Measurements from ENCODE around the gene C7orf57.
"Not testable (repeated sequence)": the region's sequence is repeated elsewhere in the genome, so short reads cannot be mapped to it uniquely, and the experiment has no call there.

C7orf57 gene

DNA sequence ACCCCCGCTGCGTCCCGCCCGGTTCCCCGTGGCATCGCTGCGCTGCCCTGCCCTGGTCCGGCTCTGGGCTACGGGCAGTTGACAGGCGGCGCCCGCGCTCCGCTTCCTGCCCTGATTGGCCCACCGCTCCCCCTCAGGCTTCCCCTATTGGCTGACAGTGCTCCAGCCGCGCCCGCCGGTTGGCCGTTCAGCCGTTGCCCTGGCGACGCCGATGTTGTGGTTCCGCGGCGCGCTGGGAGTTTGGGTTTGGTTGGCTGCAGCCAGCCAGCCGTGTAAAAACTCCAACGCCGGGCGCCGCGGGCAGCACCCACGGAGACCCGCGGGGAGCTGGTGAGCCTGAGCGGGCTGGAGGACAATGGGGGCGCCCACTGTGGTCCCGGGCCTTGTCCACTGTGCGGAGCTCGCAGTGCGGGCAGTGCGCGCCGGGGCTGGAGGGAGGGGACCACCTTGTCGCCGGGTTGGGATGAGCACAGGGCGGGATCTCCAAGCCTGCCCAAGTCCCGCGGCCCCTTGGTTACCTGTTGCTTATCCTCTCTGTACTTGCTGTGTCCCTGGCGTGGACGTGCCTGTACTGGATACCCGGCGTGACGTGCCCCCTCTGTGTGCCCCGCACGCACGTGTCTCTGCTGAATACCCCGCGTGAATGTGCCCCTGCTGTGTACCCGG, at the start of gene C7orf57:
Gene C7orf57, plus strand, starts transcription at position 243 of the 666 bp plus-strand sequence. CDS start 766 bp downstream, outside the sequence.
- in situ Hi-C loops (cut with MboI; ENCODE audit: low pct_unique_long_range_greater_than_20kb, low sequenced_read_pairs, unreplicated experiment), result no loop called here
- peak; percentile 86 for DNase-seq (ENCODE audit: low spot score)
- TF ChIP-seq, protein P1, sequence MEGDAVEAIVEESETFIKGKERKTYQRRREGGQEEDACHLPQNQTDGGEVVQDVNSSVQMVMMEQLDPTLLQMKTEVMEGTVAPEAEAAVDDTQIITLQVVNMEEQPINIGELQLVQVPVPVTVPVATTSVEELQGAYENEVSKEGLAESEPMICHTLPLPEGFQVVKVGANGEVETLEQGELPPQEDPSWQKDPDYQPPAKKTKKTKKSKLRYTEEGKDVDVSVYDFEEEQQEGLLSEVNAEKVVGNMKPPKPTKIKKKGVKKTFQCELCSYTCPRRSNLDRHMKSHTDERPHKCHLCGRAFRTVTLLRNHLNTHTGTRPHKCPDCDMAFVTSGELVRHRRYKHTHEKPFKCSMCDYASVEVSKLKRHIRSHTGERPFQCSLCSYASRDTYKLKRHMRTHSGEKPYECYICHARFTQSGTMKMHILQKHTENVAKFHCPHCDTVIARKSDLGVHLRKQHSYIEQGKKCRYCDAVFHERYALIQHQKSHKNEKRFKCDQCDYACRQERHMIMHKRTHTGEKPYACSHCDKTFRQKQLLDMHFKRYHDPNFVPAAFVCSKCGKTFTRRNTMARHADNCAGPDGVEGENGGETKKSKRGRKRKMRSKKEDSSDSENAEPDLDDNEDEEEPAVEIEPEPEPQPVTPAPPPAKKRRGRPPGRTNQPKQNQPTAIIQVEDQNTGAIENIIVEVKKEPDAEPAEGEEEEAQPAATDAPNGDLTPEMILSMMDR (IDR thresholded peaks at IDR 0.05; ENCODE audit: extremely low read depth, insufficient read depth, missing control alignments), result no peak

- no peak for DNase-seq (ENCODE audit: low spot score)
- TF ChIP-seq, protein P1 (IDR thresholded peaks at IDR 0.05; ENCODE audit: extremely low read depth, insufficient read depth, missing control alignments), result peak; percentile 29
- in situ Hi-C loops (cut with MboI; ENCODE audit: low pct_unique_long_range_greater_than_20kb, low sequenced_read_pairs, unreplicated experiment), result loop anchor here (10.0 kb wide), 1 partner anchor 126 kb away; no protein-coding TSS in a partner anchor
Observed at GRCh38 chr7:47988496-47989386, 46.6 kb upstream of the C7orf57 start.

- in situ Hi-C loops (cut with MboI; ENCODE audit: low pct_unique_long_range_greater_than_20kb, low sequenced_read_pairs, unreplicated experiment), result loop anchor here (10.0 kb wide), 1 partner anchor 125 kb away; no protein-coding TSS in a partner anchor
Observed at GRCh38 chr7:47989607-47990400, 45.5 kb upstream of the C7orf57 start.

DNA sequence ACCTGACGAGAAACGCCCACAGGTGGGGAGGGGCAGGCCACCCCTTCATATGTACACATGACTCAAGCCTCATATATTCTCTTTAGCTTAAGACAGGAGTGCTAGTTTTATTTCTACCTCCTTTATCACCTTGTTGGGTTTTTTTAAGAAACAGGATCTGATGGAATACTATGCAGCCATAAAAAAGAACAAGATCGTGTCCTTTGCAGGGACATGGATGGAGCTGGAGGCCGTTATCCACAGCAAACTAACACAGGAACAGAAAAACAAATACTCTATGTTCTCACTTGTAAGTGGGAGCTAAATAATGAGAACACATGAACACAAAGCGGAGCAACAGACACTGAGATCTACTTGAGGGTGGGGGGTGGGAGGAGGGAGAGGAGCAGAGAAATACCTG, 44.8 kb upstream of the C7orf57 start:
- DNase-seq (ENCODE audit: low spot score), result no peak
- in situ Hi-C loops (cut with MboI; ENCODE audit: low pct_unique_long_range_greater_than_20kb, low sequenced_read_pairs, unreplicated experiment), result no loop called here
- TF ChIP-seq, protein P1 (IDR thresholded peaks at IDR 0.05; ENCODE audit: extremely low read depth, insufficient read depth, missing control alignments), result no peak

More at GRCh38 chr7:47989607-47990400, 45.5 kb upstream of the C7orf57 start:
- DNase-seq (ENCODE audit: low spot score), result not testable (repeated sequence)

DNA sequence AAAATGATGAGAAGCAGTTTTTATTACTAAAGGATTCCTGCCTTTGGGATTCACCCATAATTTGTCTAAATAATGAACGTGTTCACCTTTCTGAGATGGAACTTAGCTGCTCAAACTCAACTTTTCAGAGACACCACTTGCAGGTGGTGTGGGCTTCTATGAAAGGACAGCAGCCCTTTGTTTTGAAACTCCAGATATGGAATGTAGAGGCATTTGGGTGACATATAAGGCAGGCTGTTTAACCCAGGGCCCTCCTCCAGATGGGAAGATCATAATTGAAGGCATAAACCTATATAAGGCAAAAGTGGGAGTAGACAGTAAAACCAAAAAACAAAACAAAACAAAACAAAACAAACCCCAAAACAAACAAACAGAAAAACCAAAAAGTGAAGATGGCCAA, 44.1 kb upstream of the C7orf57 start:
- no peak for DNase-seq (ENCODE audit: low spot score)
- TF ChIP-seq, protein P1 (IDR thresholded peaks at IDR 0.05; ENCODE audit: extremely low read depth, insufficient read depth, missing control alignments), result no peak
- in situ Hi-C loops (cut with MboI; ENCODE audit: low pct_unique_long_range_greater_than_20kb, low sequenced_read_pairs, unreplicated experiment), result no loop called here

DNA sequence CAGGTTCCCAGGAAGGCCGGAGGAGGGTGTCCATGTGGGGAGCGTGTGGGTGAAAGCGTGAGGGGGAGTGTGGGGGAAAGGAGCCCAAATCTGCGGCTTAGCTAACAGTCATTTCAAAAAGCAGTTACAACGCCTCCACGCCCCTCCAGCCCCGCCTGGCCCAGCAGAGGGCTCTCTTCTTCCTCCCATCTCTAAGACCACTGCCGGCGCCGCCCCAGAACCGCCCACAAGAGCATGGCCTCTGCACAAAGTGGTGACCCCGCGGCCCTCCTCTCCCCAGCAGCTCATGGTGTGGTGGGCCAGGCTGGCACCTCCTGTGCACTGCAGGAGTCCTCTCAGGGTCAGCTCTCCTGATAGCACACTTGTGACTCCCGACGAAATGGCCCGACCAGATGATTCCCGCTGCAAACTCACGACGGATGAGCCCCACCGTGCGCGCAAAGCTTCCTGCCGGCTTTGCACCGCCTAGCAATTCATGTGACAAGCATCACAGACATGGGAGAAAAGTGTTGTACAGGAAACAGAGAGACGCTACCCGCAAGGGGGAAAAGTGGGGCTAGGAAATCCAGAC, 43.5 kb upstream of the C7orf57 start:
- in situ Hi-C loops (cut with MboI; ENCODE audit: low pct_unique_long_range_greater_than_20kb, low sequenced_read_pairs, unreplicated experiment), result no loop called here
- TF ChIP-seq, protein P1 (IDR thresholded peaks at IDR 0.05; ENCODE audit: extremely low read depth, insufficient read depth, missing control alignments), result peak; percentile 89
- DNase-seq (ENCODE audit: low spot score), result peak; percentile 88

Data from GM13977 (cell line).